Endodermal cell (in vitro differentiated cells): ENCODE results near the gene LRP6. TPM values are rescaled to one million over a fixed set of nuclear protein-coding genes. Genes with fewer than 3 reads are reported as not detected.

Experiments used
- DNase-seq: peaks from one replicate; pipeline ENCODE4 v3.0.0-alpha.2; 2017
- H3K27ac ChIP-seq: 2 replicates; pipeline ENCODE4 v1.5.1; 2013; ENCODE audit warnings: mild to moderate bottlenecking, low read depth, low read length, moderate library complexity
- H3K27me3 ChIP-seq: 2 replicates; pipeline ENCODE4 v1.6.1; 2013; ENCODE audit warnings: mild to moderate bottlenecking, low read length, moderate library complexity; ENCODE audit not compliant: insufficient read depth, control insufficient read depth, poor library complexity, severe bottlenecking
- H3K36me3 ChIP-seq: 2 replicates; pipeline ENCODE4 v1.7.0; 2013; ENCODE audit warnings: mild to moderate bottlenecking, low read length, moderate library complexity; ENCODE audit not compliant: control insufficient read depth, insufficient read depth
- H3K4me1 ChIP-seq: one replicate; pipeline ENCODE4 v1.7.0; 2013; ENCODE audit warnings: low read length; ENCODE audit not compliant: control insufficient read depth, insufficient read depth
- H3K4me3 ChIP-seq: 2 replicates; pipeline ENCODE4 v1.5.1; 2013; ENCODE audit warnings: mild to moderate bottlenecking, low read length, moderate library complexity
- H3K9ac ChIP-seq: 2 replicates; pipeline ENCODE4 v1.6.1; 2013; ENCODE audit warnings: mild to moderate bottlenecking, low read length, moderate library complexity; ENCODE audit not compliant: poor library complexity, severe bottlenecking; ENCODE audit errors: extremely low read depth
- H3K9me3 ChIP-seq: 2 replicates; pipeline ENCODE4 v1.6.1; 2013; ENCODE audit warnings: mild to moderate bottlenecking, low read length, moderate library complexity; ENCODE audit not compliant: control insufficient read depth
- H3K27ac Mint-ChIP-seq: 2 replicates; pipeline ENCODE4 v1.8.0; 2020; ENCODE audit warnings: mixed read lengths
- H3K27me3 Mint-ChIP-seq: 2 replicates; pipeline ENCODE4 v1.8.0; 2021; ENCODE audit warnings: mild to moderate bottlenecking, mixed read lengths; ENCODE audit not compliant: insufficient read depth
- H3K36me3 Mint-ChIP-seq: 2 replicates; pipeline ENCODE4 v1.8.0; 2020; ENCODE audit warnings: low read depth, mixed read lengths
- H3K4me1 Mint-ChIP-seq: 2 replicates; pipeline ENCODE4 v1.8.0; 2020; ENCODE audit warnings: mixed read lengths
- H3K4me3 Mint-ChIP-seq: 2 replicates; pipeline ENCODE4 v1.8.0; 2020; ENCODE audit warnings: mild to moderate bottlenecking, moderate library complexity, mixed read lengths
- H3K9me3 Mint-ChIP-seq: 2 replicates; pipeline ENCODE4 v1.8.0; 2020; ENCODE audit warnings: mild to moderate bottlenecking, mixed read lengths
- WGBS, 2 experiments: methylation state at CpG; one replicate each; pipeline versions ENCODE4 v1.1.5 to v1.1.7; 2013; ENCODE audit warnings: missing lambda C conversion rate in 2 of 2, mixed read lengths in 1 of 2; ENCODE audit not compliant: insufficient coverage in 1 of 2, insufficient read length in 1 of 2; 5-methylcytosine and 5-hydroxymethylcytosine counted together
- total RNA-seq, 2 donors: library from RNA; stranded (reverse); fragmentation: NEBNext Ultra II Directional in 1 of 2; extraction: Animal tissue kit (Norgen Biotek cat#: 25700) in 1 of 2; gene quantifications; 2 replicates in 1 of 2; 3 replicates in 1 of 2; pipeline ENCODE4 v1.2.1, GENCODE V29; 2021
- TF ChIP-seq, protein P1 (sequence below): fragments of 200-600 bp; sonication (generic); conservative IDR thresholded peaks from 2 replicates; pipeline ENCODE4 v1.5.0; 2021; ENCODE audit warnings: antibody characterized with exemption, mild to moderate bottlenecking

LRP6 gene
- total RNA-seq, 2 donors from 2014 or later, result 109 to 182 TPM

DNA sequence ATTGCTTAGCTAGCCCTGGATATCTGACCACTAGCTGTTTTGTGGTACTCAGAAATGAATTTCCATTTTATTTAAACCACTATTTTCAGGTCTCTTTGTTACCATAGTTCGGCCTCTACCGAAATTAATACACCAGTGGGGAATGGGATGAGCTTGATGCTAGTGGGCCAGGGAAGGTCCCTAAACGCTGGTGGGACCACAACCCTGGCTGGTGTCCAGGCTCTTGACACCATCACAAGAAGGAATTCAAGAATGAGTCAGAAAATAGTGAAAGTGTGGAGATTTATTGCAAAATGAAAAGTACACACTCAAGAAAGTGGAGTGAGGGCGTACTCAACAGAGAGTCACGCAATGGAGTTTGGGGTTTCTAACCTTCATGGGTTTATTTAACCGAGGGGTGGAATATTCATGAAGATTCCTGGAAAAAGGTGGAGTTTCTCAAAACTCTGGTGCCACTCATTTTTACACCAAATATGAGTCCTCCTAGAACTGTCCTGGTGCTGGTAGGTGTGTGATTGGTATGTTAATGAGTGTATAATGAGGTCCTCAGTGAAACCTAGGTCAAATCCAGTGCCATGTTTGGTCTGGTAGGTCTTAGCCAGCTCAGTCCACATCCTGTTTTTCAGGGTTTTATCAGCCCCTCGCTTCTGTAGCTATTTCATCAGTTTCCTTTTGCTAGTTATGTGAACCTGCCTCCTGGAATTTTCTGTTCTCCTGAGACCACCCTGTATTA is 38.9 kb upstream of the LRP6 start:
- Mint-ChIP-seq H3K36me3 (no peaks in the 10 kb centered on the region), H3K9me3 (peaks cover 11% of the 10 kb centered on the region), H3K4me3 (no peak overlapping the region), H3K4me1 (no peaks in the 10 kb centered on the region), H3K27ac (no peak overlapping the region), H3K27me3 (no peaks in the 10 kb centered on the region)
- H3K9me3 ChIP-seq, result peaks cover 4% of the 10 kb centered on the region
- no peaks in the 10 kb centered on the region for H3K36me3 ChIP-seq
- H3K9ac ChIP-seq, result no peak overlapping the region
- no peaks in the 10 kb centered on the region for H3K27me3 ChIP-seq
- 93 to 96% methylated on average over 4 to 7 of the region's 7 CpGs for WGBS, 2 experiments
- H3K4me3 ChIP-seq, result no peak overlapping the region
- TF ChIP-seq, protein P1, sequence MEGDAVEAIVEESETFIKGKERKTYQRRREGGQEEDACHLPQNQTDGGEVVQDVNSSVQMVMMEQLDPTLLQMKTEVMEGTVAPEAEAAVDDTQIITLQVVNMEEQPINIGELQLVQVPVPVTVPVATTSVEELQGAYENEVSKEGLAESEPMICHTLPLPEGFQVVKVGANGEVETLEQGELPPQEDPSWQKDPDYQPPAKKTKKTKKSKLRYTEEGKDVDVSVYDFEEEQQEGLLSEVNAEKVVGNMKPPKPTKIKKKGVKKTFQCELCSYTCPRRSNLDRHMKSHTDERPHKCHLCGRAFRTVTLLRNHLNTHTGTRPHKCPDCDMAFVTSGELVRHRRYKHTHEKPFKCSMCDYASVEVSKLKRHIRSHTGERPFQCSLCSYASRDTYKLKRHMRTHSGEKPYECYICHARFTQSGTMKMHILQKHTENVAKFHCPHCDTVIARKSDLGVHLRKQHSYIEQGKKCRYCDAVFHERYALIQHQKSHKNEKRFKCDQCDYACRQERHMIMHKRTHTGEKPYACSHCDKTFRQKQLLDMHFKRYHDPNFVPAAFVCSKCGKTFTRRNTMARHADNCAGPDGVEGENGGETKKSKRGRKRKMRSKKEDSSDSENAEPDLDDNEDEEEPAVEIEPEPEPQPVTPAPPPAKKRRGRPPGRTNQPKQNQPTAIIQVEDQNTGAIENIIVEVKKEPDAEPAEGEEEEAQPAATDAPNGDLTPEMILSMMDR, result no peak
- H3K27ac ChIP-seq, result no peak overlapping the region
- DNase-seq, result no peak
- H3K4me1 ChIP-seq, result no peaks in the 10 kb centered on the region

DNA sequence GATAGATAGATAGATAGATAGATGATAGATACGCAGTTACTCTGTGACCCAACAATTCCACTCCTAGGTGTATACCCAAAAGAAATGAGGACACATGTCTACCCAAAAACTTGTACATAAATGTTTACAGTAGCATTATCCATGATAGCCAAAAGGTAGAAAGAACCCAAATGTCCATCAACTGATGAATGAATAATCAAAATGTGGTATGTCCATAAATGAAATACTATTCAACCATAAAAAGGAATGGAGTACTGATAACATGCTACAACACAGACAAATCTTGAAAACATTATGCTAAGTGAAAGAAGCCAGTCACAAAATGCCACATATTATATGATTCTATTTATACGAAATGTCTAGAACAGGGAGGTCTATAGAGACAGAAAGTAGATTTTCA is 36.1 kb upstream of the LRP6 start:
- no peak overlapping the region for H3K27ac ChIP-seq
- Mint-ChIP-seq H3K27me3 (no peaks in the 10 kb centered on the region), H3K4me1 (no peaks in the 10 kb centered on the region), H3K4me3 (no peak overlapping the region), H3K9me3 (peaks cover 11% of the 10 kb centered on the region), H3K27ac (no peak overlapping the region), H3K36me3 (no peaks in the 10 kb centered on the region)
- no peak overlapping the region for H3K4me3 ChIP-seq
- H3K27me3 ChIP-seq, result no peaks in the 10 kb centered on the region
- H3K36me3 ChIP-seq, result no peaks in the 10 kb centered on the region
- H3K9ac ChIP-seq, result no peak overlapping the region
- WGBS, 2 experiments, result 100% methylated on average over 2 of the region's 2 CpGs; no CpG with 5 or more reads in 1 of the 2 experiments
- peaks cover 4% of the 10 kb centered on the region for H3K9me3 ChIP-seq
- H3K4me1 ChIP-seq, result no peaks in the 10 kb centered on the region
- no peak for DNase-seq
- TF ChIP-seq, protein P1, result no peak

DNA sequence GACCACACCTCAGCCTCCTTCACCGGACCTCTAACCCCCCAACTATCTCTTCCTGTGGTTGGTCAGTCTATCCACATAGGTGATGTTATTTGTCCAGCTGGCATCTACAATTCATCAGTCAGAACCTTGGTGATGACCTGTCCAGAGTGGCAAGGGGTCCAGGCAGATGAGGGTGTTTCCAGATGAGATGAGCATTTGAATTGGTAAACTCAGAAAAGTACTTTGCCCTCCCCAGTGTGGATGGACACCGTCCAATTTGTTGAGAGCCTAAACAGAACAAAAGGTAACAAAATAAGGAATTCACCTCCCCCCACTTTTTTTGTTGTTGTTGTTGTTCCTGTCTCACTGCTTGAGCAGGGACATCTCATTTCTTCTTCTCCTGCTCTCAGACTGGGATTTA is 34.3 kb upstream of the LRP6 start:
- H3K4me3 ChIP-seq, result no peak overlapping the region
- Mint-ChIP-seq H3K4me3 (no peak overlapping the region), H3K9me3 (peaks cover 11% of the 10 kb centered on the region), H3K27ac (no peak overlapping the region), H3K36me3 (no peaks in the 10 kb centered on the region), H3K4me1 (no peaks in the 10 kb centered on the region), H3K27me3 (no peaks in the 10 kb centered on the region)
- 93 to 97% methylated on average over 2 of the region's 2 CpGs for WGBS, 2 experiments
- TF ChIP-seq, protein P1, result no peak
- no peak overlapping the region for H3K9ac ChIP-seq
- H3K27me3 ChIP-seq, result no peaks in the 10 kb centered on the region
- no peaks in the 10 kb centered on the region for H3K36me3 ChIP-seq
- H3K4me1 ChIP-seq, result no peaks in the 10 kb centered on the region
- peaks cover 4% of the 10 kb centered on the region for H3K9me3 ChIP-seq
- DNase-seq, result no peak
- no peak overlapping the region for H3K27ac ChIP-seq
